ENCODE data around the gene MAGI1. TPM values are rescaled to one million over a fixed set of nuclear protein-coding genes. Genes with fewer than 3 reads are reported as not detected.

The MAGI1 gene
- total RNA-seq, 1 donor from 2014 or later, result 74.8 TPM

GRCh38 chr3:65391068-65391467 lies 647.6 kb downstream of the MAGI1 start:
- no peak for DNase-seq (ENCODE audit: low spot score)

- DNase-seq (ENCODE audit: low spot score), result no peak
These were observed 652.9 kb downstream of the MAGI1 start for GRCh38 chr3:65385805-65386204.

GRCh38 chr3:65381496-65382010 lies 657.2 kb downstream of the MAGI1 start:
- DNase-seq (ENCODE audit: low spot score), result no peak

GRCh38 chr3:65379223-65379622 lies 659.5 kb downstream of the MAGI1 start:
- no peak for DNase-seq (ENCODE audit: low spot score)

GRCh38 chr3:65377637-65378036 lies 661.1 kb downstream of the MAGI1 start:
- DNase-seq (ENCODE audit: low spot score), result no peak

- no peak for DNase-seq (ENCODE audit: low spot score)
These were observed 662.3 kb downstream of the MAGI1 start for GRCh38 chr3:65376426-65376825.

- DNase-seq (ENCODE audit: low spot score), result no peak
These were observed 667.7 kb downstream of the MAGI1 start for GRCh38 chr3:65371053-65371452.

- no peak for DNase-seq (ENCODE audit: low spot score)
These were observed 669.9 kb downstream of the MAGI1 start for GRCh38 chr3:65368866-65369265.

- no peak for DNase-seq (ENCODE audit: low spot score)
These were observed 676.0 kb downstream of the MAGI1 start for GRCh38 chr3:65362688-65363087.

GRCh38 chr3:65361448-65361847 lies 677.3 kb downstream of the MAGI1 start:
- DNase-seq (ENCODE audit: low spot score), result no peak

- DNase-seq (ENCODE audit: low spot score), result no peak
These were observed 682.1 kb downstream of the MAGI1 start for GRCh38 chr3:65356331-65357248.

GRCh38 chr3:65354880-65355279 lies 683.8 kb downstream of the MAGI1 start:
- no peak for DNase-seq (ENCODE audit: low spot score)

- no peak for DNase-seq (ENCODE audit: low spot score)
These were observed 685.8 kb downstream of the MAGI1 start for GRCh38 chr3:65352951-65353350.

GRCh38 chr3:65351753-65352152 lies 687.0 kb downstream of the MAGI1 start:
- DNase-seq (ENCODE audit: low spot score), result no peak

- no peak for DNase-seq (ENCODE audit: low spot score)
These were observed 687.8 kb downstream of the MAGI1 start for GRCh38 chr3:65350801-65351476.

GRCh38 chr3:65348398-65348995 lies 690.2 kb downstream of the MAGI1 start:
- DNase-seq (ENCODE audit: low spot score), result no peak

- DNase-seq (ENCODE audit: low spot score), result no peak
These were observed 691.6 kb downstream of the MAGI1 start for GRCh38 chr3:65347166-65347565.

- no peak for DNase-seq (ENCODE audit: low spot score)
These were observed 693.9 kb downstream of the MAGI1 start for GRCh38 chr3:65344846-65345245.

- no peak for DNase-seq (ENCODE audit: low spot score)
These were observed 694.3 kb downstream of the MAGI1 start for GRCh38 chr3:65344444-65344843.

GRCh38 chr3:65343736-65344135 lies 695.0 kb downstream of the MAGI1 start:
- DNase-seq (ENCODE audit: low spot score), result no peak

- DNase-seq (ENCODE audit: low spot score), result no peak
These were observed 695.7 kb downstream of the MAGI1 start for GRCh38 chr3:65343026-65343425.
